GM12878 (cell line): ENCODE data around the gene TC2N. TPM values are rescaled to one million over a fixed set of nuclear protein-coding genes. Genes with fewer than 3 reads are reported as not detected.

Source experiments
- BCLAF1 ChIP-seq: fragments of 450-650 bp; IDR thresholded peaks from 2 replicates; pipeline ENCODE4 v1.6.1; 2017; ENCODE audit warnings: antibody characterized with exemption, mild to moderate bottlenecking, moderate library complexity
- BRCA1 ChIP-seq: IDR thresholded peaks from 2 replicates; pipeline ENCODE4 v1.6.1; 2011; ENCODE audit warnings: low read depth, low read length, improper control_type of control experiment
- CEBPB ChIP-seq, 2 experiments: fragments of 150-350 bp in 1 of 2; IDR thresholded peaks; 2 replicates each; pipeline ENCODE4 v1.6.1; 2012 to 2014; ENCODE audit warnings: low read depth in 2 of 2, low read length in 2 of 2, borderline replicate concordance in 1 of 2, inconsistent platforms in 1 of 2
- ELK1 ChIP-seq: IDR thresholded peaks from 2 replicates; pipeline ENCODE4 v1.6.1; 2012; ENCODE audit warnings: low read depth, low read length, improper control_type of control experiment
- HSF1 ChIP-seq: fragments of 150-350 bp; IDR thresholded peaks from 2 replicates; pipeline ENCODE4 v1.6.1; 2014; ENCODE audit warnings: mild to moderate bottlenecking, low read depth, low read length
- IKZF2 ChIP-seq, 2 experiments: fragments of 450-650 bp; IDR thresholded peaks; 2 replicates each; pipeline ENCODE4 v1.6.1; 2017; ENCODE audit warnings: mild to moderate bottlenecking in 2 of 2, moderate library complexity in 2 of 2
- MAX ChIP-seq: IDR thresholded peaks from 2 replicates; pipeline ENCODE4 v1.6.1; 2012; ENCODE audit warnings: low read depth, low read length, improper control_type of control experiment
- NFYA ChIP-seq: IDR thresholded peaks from 2 replicates; pipeline ENCODE4 v1.6.1; 2011; ENCODE audit warnings: low read depth, mild to moderate bottlenecking, low read length, improper control_type of control experiment, borderline replicate concordance
- PAX5 ChIP-seq: IDR thresholded peaks from 2 replicates; pipeline ENCODE4 v1.6.1; 2011; ENCODE audit warnings: low read depth, low read length, borderline replicate concordance
- PAX8 ChIP-seq: fragments of 450-650 bp; IDR thresholded peaks from 2 replicates; pipeline ENCODE4 v1.6.1; 2017; ENCODE audit warnings: mild to moderate bottlenecking, moderate library complexity
- PML ChIP-seq: IDR thresholded peaks from 2 replicates; pipeline ENCODE4 v1.6.1; 2012; ENCODE audit warnings: low read length, inconsistent platforms
- PRDM15 ChIP-seq: fragments of 450-650 bp; formaldehyde crosslinking; IDR thresholded peaks from 2 replicates; pipeline ENCODE4 v1.4.0; 2020; ENCODE audit warnings: mild to moderate bottlenecking, moderate library complexity
- RELB ChIP-seq: fragments of 450-650 bp; IDR thresholded peaks from 2 replicates; pipeline ENCODE4 v1.6.1; 2017; ENCODE audit warnings: low read depth, mild to moderate bottlenecking, moderate library complexity
- SIN3A ChIP-seq: IDR thresholded peaks from 2 replicates; pipeline ENCODE4 v1.6.1; 2012; ENCODE audit warnings: low read depth, low read length, improper control_type of control experiment
- polyA plus RNA-seq, 11 experiments: library from polyadenylated mRNA; depleted of rRNA in 4 of 11; unstranded in 6 of 11; stranded (reverse) in 5 of 11; fragments of >200 nt; fragmentation: Nextera tagmentation in 4 of 11; fragmentation: Illumina TruSeq in 1 of 11; extraction: Ambion mirVana in 4 of 11; extraction: Trizol in 1 of 11; gene quantifications; 1 replicate in 1 of 11; 2 replicates in 10 of 11; pipeline versions ENCODE4 v1.2.1 to v1.2.3, GENCODE V29; 2011 to 2016; ENCODE audit warnings: inconsistent platforms in 2 of 11, missing spikeins in 2 of 11, low read depth in 1 of 11
- total RNA-seq, 4 experiments: library from RNA; depleted of rRNA in 3 of 4; stranded (reverse); fragments of >200 nt in 3 of 4; fragmentation: Illumina TruSeq in 1 of 4; extraction: Trizol in 1 of 4; gene quantifications; 2 replicates each; pipeline versions ENCODE4 v1.2.1 to v1.2.3, GENCODE V29; 2013 to 2021

The TC2N gene
- total and polyA plus RNA-seq, 10 of the 15 experiments (the other 5 are each of a cell fraction or from before 2014, with no cell fraction given), result 0.15 to 1.6 (median 0.35) TPM

- 0 out of 2 replicates have a peak, but pooled peaks have one; percentile 10 for TF ChIP-seq ELK1
- TF ChIP-seq RELB, result peak; percentile 42; the same call in 1 of the 2 replicates
- TF ChIP-seq CEBPB (IDR thresholded peaks at IDR 0.05; ENCODE audit: borderline replicate concordance in 1 of 2, low read depth in 2 of 2, low read length in 2 of 2), result no peak
- TF ChIP-seq MAX, result peak; percentile 42; the same call in 1 of the 2 replicates
- no peak for TF ChIP-seq NFYA
- no peak for TF ChIP-seq PAX8
- no peak for TF ChIP-seq SIN3A
- TF ChIP-seq PRDM15 (CRISPR knock-in tag), result no peak
- no peak for TF ChIP-seq HSF1
- no peak for TF ChIP-seq PML
- peak; percentile 77 to 82 for TF ChIP-seq IKZF2 (IDR thresholded peaks at IDR 0.05)
- TF ChIP-seq BRCA1, result no peak
- TF ChIP-seq PAX5, result peak; percentile 91
- TF ChIP-seq BCLAF1, result no peak
These were observed 6.4 kb upstream of the TC2N start (continued) for GRCh38 chr14:91873471-91874415.
